HG03558 (cell line): ENCODE results near the gene ANKS1B.
A peak's percentile ranks its signal among the peaks of the same experiment; 100 is the strongest.
"Not testable (repeated sequence)": the region's sequence is repeated elsewhere in the genome, so short reads cannot be mapped to it uniquely, and the experiment has no call there.

ENCODE experiments used
- ATAC-seq: cut with Tn5 transposase; IDR thresholded peaks from one replicate; pipeline ENCODE4 v1.9.1; 2021; ENCODE audit warnings: moderate number of reproducible peaks; ENCODE audit not compliant: unreplicated experiment; ENCODE audit errors: extremely low read depth

The ANKS1B gene

GRCh38 chr12:99619389-99620158, 365.2 kb downstream of the ANKS1B start:
- ATAC-seq, result peak; percentile 90

DNA sequence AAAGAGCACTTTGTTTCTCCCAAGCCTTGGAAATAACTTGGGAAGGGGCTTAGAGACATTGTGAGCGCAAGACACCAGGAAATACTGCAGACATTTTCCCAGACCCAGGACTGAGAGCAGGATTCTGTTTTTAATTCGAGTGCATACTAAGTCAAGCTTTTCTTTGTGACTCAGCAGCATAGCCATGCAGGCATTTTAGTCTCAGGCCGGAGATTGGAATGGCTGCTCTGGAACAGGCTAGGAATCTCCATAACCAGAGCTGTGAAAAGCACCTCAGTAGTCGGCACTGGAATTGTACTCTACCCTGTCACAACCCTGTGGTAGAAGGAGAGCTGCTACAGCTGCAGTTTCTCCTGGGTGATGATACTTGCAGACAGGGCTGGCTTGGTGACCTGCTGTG, 366.1 kb downstream of the ANKS1B start:
- ATAC-seq, result no peak

DNA sequence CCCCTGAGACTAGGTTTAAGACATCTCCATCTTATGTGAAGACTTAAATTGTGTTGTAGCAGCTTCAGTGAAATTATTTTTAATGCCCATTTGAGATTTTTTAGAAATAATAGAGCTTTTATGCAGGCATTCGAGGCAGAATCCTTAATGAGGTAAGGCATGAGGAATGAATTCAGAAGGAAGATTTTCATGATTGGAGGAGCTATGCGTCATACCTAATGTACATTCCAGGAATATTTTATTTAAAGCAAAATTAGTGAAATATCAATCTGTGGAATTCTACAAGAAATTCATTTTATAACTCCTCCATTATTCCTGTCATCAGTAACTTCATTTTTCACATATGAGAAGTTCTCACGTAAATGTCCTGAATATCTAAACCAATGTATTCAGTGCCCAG, 373.1 kb downstream of the ANKS1B start:
- no peak for ATAC-seq

DNA sequence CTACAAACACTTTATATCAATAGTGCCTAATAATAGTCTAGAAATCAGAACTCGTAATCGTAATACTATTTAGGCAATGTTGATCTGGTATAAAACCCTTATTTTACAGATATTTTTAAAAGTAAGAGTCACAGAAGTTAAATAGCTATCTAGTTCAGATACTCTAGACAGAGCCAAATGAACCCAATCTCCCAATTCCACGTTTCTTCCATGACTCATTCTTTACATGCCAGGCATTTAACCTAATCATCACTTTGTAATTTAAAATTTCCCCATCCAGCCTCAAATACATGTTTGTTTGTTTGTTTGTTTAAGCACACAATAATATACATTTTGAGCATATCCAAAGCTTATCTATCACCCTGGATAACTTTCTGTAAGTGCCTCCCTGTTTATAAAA, 373.6 kb downstream of the ANKS1B start:
- ATAC-seq, result no peak

DNA sequence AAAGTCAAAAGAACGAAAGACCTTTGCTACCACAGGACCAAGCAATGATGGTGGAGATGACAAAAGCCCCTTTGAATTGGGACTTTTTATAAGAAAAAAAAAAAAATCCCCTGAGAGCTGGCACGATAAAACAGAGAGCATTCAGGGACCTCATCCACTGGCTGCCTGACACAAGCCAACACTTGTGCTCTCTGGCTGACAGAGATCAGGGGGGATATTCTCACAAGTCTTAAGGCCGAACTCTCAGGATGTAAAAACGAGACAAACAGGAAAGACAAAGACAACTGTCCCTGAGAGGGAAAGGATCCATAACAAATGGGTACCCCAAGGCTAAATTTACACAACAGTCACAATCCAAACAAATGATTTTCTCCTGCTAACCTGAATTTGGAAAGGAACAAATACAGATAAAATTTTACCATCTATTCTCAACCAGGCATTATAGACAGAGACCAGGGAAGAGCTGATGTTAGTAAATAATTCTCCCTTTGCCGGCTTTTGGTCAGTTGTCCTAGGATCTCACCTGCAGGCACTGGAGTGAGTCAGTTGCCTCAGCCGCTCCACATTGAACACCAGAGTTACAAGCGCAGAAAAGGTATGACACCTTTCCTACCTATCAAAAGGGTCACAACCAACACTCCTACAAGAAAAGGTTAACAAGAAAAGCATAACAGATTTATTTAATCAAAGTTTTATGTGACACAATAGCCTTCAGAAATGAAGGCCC, 375.1 kb downstream of the ANKS1B start:
- ATAC-seq, result no peak

GRCh38 chr12:99600388-99600787, 384.3 kb downstream of the ANKS1B start:
- peak; percentile 57 for ATAC-seq

- ATAC-seq, result no peak
These were observed 386.0 kb downstream of the ANKS1B start for GRCh38 chr12:99598785-99599184.

GRCh38 chr12:99596762-99597161, 388.0 kb downstream of the ANKS1B start:
- ATAC-seq, result no peak

- not testable (repeated sequence) for ATAC-seq
These were observed 407.6 kb downstream of the ANKS1B start for GRCh38 chr12:99577125-99577524.

- no peak for ATAC-seq
These were observed 410.8 kb downstream of the ANKS1B start for GRCh38 chr12:99573980-99574379.

- ATAC-seq, result no peak
These were observed 417.7 kb downstream of the ANKS1B start for GRCh38 chr12:99567072-99567471.

- no peak for ATAC-seq
These were observed 426.6 kb downstream of the ANKS1B start for GRCh38 chr12:99558109-99558508.

DNA sequence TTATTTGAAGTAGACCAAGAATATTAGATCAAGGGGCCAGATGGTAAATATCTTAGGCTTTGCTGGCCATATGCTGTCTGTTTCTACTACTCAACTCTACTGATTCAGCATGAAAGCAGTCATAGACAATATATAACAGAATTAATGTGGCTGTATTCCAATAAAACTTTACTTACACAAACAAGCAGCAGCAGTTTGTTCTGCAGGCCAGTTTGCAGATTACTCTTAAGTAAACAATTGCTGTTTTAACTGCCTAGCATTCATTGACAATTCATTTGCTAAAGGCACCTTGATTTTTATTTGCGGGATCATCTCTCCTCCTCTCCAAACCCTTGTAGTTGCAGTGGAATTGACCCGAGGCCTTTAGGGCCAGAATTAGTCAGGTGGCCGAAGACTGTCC, 431.3 kb downstream of the ANKS1B start:
- ATAC-seq, result no peak

DNA sequence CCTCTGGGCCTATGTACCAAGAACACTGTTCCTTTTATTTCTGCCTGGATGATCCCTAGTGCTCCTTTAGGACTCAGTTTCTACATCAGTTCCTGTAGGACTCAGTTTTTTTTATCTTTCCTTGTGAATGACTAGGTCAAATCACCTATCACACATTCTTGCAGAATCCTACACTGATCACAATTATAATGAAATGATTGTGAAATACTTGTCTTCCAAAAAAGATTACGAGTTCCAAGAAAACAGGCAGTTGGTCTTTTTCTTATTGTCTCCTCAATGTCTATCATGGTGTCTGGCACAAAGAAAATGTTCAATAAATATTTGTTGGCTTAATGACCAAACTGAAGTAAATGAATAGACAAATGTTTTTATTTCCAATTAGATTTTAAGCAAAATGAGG, 432.7 kb downstream of the ANKS1B start:
- no peak for ATAC-seq

DNA sequence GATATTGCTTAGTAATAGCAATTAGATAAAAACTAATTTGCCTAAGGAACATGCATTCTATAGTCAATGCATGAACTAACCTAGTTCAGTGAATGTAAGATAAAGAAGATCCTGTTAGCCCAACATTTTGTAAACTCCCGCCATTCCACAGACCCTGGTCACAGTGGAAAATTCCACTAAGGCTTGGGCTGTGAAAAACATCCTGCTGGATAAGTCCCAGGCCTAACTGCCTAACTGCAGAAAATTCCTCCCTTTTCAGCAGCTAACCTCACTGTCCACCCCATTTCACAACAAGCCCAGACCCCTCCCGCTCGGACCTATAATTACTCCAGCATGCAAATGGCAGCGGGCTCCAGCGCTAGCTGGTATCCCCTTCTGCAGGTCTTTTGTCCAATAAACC, 435.1 kb downstream of the ANKS1B start:
- ATAC-seq, result no peak

GRCh38 chr12:99549196-99549595, 435.5 kb downstream of the ANKS1B start:
- no peak for ATAC-seq

DNA sequence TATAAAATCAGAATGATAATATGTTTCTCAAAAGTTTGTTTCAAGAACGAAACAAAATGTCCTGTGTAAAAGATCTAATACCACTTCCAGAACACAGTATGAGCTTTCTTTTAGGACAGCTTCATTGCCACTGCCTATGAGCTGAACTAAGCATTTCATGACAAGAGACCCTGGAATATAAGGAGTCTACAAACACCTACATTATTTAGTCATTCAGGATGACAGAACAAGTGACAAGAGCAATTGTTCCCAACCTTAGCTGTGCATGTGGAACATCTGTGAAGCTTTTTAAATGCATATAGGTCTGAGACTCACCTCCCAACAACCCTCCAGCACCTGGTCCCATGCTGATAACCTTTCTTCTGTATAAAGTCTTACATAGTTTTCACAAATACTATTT, 440.3 kb downstream of the ANKS1B start:
- no peak for ATAC-seq

GRCh38 chr12:99529966-99530365, 454.8 kb downstream of the ANKS1B start:
- peak; percentile 92 for ATAC-seq

DNA sequence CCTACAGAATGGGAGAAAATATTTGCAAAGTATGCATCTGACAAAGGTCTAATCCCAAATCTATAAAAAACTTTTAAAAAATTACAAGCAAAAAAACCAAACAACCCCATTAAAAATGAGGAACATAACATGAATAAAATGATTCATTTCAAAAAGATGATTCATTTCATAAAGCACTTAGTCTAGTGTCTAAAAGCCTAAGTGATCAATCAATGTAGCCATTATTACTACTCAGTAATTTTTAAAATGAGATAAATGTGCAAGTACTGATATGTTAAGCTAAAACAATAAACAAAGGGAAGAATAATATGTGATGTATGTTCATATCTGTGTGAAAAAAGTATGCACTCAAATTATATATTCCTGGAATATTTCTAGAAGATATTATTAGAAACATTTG, 456.3 kb downstream of the ANKS1B start:
- no peak for ATAC-seq

DNA sequence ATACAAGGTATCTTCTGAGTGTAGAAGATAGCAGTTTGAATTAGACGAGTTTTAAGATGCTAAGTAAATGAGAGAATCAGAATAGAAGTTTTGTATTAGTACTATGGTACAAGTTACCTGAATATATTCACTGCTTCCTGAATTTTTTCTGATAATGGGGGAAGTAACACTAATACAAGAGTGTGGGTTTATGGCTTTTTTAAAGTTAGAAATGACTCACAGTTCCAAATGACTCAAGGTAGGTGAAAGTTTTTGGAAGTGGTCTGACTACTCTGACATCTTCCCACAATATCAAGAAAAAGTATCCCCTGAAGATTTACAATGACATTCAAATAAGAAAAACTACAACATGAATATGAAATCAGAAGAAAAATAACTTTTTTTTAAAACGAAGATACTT, 460.9 kb downstream of the ANKS1B start:
- no peak for ATAC-seq

DNA sequence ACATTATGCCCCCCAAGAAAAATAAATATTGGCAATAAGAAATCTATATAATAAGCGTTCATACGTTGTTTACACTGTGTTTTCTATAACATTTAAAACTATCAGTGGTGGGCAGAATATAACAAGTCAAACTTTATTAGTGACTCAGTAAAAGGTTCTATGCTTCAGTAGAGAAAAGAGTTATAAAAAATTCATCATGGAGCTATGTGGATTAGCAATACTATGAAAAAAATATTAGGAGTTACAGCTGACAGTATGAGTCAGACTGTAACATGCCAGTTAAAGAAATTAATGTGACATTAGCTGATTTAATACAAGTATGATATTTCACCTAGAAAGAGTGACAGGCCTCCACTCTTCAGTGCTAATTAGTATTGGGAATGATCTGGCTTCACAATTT, 462.3 kb downstream of the ANKS1B start:
- ATAC-seq, result no peak

DNA sequence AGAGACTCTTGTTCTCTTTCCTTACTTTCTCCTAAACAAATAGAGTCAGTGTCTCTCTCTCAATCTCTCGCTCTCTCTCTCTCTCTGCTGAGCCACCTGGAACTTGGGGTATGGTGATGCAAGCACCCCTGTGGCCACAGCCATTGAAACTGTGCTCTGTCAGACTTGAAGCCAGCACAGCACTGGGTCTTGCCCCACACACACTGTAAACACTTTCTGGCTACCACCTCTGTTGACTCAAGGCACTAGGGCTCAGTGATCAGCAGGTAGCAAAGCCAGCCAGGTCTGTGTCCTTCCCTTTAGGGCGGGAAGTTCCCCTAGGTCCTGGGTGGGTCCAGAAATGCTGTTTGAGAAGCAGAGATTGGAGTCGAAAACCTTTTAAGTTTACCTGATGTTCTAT, 463.1 kb downstream of the ANKS1B start:
- no peak for ATAC-seq
